LHCN-M2 (cell line): ENCODE data around the gene FKBP11. TPM values are rescaled to one million over a fixed set of nuclear protein-coding genes. Genes with fewer than 3 reads are reported as not detected.

Experiments
- DNase-seq: peaks from one replicate; pipeline ENCODE4 v3.0.0-alpha.2; 2012; ENCODE audit warnings: low read depth
- polyA plus RNA-seq: library from polyadenylated mRNA; unstranded; fragments of >200 nt; gene quantifications from one replicate; pipeline ENCODE4 v1.2.1, GENCODE V29; 2012; ENCODE audit warnings: missing spikeins
- total RNA-seq: library from RNA; depleted of rRNA; stranded (reverse); fragments of >200 nt; gene quantifications from 2 replicates; pipeline ENCODE4 v1.2.3, GENCODE V29; 2014; rRNA removed

FKBP11 gene
- 12.6 and 17.3 TPM in 2 replicates for total RNA-seq
- 47.2 TPM for polyA plus RNA-seq

DNA sequence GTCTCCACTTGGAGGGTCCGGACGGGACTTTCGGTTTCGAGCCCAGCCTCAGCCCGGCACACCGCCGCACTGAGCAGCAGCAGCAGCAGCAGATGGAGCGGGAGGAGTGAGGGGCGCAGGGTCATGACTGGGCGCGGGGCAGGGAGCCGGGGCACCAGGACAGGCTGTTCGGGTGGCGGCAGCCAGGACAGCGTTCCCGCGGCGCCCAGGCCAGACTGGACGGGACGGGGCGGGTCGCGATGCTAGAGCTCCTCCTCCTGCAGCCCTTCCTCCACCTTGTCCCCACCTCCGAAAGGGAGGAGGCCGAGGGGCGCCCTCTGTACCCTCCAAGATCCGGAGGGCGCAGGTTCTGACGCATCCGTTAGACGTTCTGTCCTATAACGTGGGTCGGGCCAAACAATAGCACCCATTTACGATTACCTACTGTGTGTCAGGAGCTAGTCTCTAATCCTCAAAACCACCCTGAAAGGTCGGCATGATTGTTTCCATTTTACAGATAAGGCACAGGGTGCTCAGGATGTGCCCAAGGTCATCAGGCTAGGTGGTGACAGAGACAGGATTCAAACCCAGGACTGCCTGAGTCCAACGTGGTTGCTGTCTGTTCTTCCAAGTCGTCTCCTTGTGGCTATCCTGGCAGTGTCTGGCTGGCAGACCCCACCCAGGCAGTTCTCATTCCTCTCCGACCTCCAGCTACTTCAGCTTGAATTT is at the start of gene FKBP11:
TSS of gene FKBP11 (minus strand) at position 189 of the 708 bp plus-strand sequence. CDS start at position 125, 64 bp downstream.
- DNase-seq = peak; percentile 40

DNA sequence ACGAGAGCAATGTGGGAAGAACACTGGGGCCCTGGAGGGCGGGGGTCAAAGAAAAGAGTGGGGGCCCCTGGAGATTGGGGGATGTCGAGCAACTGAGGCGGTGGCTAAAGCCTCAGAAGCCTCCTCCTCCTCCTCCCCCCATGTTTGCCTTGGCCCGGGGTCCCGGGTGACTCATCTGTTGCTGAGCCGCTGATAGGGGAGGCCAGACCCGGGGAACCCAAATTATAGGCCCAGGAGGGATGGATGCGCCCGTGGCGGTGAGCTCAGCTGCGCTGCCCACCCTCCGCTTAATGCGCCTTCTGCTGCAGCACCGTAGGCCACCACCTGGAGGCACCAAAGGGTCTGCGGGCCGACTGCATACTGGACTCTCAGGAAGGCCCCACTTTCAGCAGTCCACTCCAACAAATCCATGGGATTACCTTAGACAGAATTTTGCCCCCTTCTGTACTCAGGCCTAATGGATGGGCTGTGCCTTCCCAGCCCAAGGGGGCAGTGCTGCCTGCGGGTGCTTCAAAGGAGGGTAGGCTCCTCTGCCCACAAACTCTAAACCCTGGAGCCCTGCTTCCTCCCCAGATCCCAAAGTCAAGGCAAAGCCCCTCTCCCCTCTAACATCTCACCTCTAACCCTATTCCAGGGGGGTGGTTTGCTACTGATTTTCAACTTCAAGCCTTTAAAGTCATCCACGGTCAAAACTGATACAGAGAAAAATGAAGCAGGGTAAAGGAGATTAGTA is 48.8 kb upstream of the FKBP11 start:
- DNase-seq = no peak

DNA sequence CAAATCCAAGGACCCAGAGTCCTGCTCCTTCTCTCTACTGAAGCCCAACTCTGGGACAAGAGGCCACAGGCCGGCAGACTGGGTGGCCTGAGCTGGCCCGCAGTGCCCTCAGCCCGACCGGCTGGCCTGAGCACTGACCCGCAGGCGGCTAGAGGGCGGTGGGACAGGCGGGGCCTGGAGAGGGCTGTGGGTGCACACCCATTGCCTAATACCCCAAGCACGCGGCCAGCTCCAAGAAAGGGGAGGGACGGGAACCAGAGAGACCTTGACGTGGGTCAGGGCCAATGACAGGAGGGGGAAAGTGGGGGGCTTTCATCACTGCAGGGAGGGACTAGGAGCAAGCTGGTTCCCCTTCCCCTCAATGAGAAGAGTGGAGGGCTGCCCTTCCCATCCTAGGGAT is 48.2 kb upstream of the FKBP11 start:
- no peak for DNase-seq

DNA sequence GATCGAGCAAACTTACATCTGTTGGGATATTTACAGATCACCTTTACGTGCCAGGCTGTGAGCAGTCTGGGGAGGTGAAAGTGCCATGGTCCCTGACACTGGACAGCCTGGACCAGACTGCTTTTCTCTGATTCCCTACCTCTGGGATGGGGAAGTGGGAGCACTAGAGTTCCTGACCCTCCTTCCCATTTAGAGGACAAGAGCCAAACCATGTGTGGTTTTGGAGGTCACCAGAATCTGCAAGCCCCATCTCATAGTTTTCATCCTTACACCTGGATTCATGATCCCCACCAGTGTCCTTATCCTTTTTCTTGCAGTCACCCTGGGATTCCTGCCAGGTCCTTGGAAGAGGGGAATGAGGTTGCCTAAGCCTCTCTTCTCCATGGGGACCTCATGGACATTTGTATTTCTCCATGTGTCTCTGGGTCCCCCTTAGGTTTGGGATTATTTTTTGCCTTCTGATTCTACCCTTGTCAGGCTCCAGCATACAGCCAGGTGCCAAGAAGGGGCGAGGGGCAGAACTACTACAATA is 47.7 kb upstream of the FKBP11 start:
- DNase-seq = no peak

DNA sequence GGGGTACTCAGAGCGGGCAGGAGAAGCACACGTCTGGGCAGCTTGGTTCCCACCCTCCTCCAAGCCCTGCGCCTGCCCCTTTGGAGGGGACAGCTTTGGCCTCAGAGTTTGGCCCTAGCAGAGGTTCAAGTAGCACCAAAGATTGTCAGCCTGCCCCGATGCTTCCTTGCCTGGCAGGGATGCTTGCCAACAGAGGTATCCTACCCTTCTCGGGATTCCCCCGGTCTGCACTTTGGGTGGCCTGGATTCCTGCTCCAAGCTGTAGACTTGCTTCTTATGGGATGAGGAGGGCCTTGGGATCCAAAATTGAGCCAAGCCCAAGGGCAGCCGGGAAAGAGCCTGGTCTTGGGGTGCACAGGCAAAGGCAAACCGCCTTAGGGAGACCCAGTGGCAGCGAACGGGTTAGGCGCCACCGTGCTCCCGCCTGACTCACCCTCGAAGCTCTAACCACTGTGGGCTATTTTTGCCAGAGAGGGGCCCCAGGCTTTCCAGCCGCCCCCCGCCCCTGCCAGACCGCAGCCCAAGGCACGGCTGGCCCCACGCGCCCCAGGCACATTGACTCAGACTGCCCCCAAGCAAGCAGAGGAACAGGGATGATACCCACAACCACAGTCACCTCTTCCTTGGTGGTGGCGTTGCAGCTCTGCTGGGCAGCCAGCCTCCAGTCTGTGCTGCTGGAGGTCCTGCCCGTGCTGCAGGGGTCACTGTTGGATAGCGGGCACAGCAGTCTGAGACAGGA is 47.1 kb upstream of the FKBP11 start:
- DNase-seq = peak; percentile 48

DNA sequence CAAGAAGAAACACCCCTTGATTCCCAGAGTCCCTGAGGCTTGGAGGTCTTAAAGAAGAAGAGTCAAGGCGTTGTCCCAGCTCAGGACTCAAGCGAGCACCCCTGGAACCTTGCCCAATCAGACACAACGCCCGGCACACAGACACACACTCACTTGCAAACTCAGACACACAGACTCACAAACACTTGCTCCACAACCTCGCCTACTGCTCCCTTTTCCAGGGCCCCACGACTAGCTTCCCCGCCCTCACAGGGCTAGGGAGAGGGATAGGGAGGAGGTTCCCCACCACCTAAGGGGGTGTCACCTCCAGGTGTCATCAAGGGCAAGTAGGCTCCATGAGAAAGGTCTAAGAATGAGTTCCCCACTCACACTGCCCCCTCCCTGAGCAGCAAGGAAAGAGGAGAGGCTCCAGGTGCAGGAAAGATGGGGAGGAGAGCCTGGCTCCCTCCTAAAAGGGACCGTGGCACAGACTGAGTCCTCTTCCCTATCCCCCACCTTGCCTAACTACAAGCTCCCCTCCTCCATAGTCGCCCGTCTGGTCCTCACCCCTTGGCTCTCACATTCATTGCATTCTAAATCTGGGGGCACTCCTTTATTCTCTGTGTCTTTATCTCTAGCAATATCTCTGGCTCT is 45.5 kb upstream of the FKBP11 start:
- DNase-seq = no peak

DNA sequence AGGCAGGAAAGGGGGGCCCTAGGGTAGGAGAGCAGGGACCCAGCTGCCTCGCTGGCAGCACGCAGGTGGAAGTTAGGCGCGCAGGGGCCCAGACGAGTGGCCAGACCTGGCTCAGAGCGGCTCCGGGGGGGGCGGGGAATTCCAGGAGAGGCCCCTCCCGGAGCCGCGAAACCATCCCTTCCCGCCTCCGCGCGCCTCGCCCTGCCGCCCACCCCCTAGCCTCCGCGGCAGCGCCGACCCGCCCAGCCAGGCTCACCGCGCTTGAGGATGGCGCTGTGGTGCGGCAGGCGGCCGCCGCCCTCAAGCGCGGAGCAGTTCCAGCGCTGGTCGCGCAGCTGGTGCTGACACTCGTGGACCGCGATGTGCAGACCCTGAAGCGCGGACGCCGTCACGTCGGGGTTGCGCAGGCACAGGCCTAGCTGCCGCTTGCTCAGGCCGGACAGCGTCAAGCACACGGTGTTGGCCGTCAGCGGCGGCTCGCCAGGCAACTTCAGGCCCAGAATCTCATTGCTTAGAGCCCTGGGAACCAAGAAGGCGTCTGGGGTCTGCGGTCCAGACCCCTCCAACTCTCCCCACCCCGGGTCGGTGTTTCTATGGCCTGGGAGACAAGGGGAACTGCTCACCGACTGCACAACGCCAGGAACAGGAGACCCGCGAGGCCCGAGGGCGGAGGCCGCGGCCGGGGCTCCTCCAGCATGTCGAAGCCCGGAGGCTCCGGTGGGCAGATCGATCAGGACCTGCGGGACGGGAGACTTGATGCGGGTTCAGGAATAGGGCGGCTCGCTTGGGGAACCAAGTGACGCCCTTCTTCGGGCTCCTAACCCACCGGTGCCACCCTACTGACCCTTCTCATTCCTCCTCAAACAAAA is 44.8 kb upstream of the FKBP11 start:
- no peak for DNase-seq

DNA sequence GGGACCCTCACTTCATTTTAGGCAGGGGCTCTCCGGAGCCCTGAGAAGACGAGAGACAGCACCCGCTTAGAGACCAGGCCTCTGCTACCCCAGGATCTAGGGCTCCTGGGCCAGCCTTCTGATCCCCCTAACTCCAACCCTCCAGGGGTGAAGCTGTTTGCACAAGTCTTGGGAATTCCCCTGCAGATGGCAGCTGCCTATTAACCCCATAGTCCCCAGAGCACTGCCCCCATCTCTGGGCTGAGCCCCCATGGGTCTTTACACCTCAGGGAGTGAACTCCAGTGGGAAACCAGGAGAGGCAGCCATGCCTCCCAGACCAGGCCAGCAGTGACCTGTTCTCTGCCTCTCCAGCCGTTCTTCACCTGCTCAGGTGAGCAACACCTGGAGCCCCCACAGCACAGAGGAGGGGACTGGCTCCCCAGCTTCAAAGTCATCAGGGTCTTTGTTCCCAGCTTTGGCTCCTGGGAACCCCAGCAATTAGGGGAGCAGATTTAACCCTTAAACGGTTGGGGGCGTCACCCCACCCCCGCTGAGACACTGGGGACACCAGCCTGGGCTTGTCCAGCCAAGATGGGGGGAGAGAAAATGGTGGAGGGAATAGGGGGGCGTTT is 44.0 kb upstream of the FKBP11 start:
- no peak for DNase-seq

DNA sequence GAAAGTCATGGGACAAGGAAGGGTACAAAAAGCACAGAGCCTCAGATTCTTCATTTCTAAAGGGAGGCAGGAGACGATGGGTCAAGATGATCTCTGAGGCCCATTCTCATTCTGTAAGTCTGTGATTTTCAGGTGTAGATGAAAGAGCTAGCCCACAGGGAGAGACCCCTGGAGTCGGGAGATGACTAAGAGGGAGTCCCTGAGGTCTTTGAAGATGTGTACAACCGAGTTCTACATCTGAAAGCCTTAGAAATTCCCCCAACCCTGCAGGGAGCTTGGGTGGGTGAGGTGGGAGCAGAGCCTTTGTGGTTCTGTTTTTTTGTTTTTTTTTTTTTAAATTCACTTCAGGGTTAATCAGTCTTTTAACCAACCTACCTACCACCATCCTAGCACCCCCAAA is 43.2 kb upstream of the FKBP11 start:
- DNase-seq = no peak

DNA sequence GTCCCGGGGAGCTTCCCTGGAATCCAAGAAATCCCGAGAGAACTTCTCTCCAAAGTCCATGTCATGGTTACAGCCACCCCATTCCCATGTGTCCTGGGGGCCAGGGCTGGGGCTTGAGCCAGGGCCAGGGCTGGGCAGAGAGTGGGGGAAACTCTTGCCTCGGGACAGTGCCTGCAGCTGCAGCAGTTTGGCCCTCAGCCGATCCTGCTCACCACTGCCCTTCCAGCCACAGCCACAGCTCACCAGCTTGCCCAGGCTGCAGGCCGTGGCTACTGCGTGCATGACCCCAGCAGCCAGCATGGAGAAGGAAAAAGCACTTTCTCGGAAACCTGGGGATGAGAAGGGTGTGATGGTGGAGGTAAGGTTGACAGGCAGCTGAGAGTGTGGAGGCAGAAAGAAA is 42.7 kb upstream of the FKBP11 start:
- no peak for DNase-seq

DNA sequence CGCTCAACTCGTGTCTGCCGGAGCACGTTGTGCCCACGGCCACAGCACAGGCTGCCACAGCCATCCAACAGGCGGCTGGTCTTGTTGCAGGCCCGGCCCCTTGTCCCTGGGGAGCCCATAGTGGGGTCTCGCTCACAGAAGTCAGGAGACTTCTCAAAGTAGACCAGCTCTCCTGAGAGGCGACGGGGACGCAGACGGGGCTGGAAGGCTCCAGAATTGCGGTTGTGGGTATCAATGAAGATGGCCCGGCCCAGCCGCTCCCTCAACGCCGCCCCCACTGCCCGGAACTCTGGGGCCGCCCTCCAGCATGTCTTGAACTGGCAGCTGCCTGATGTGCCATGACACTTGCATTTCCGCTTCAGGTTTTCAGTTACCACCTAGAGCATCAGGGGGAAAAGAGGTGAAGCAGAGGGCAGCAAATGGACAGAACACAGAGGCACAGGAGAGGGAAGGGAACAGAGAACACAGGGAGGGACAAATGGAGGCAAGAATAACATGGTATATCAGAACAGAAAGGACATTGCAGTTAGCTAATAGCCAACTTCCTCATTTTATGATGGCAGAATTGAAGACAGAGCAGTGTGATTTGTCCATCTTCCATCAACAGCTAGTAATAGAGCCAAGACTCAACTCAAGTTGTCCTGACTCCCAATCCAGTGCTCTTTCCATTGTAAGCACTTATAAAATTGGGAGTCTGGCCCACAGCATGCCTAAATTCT is 41.0 kb upstream of the FKBP11 start:
- DNase-seq = no peak

DNA sequence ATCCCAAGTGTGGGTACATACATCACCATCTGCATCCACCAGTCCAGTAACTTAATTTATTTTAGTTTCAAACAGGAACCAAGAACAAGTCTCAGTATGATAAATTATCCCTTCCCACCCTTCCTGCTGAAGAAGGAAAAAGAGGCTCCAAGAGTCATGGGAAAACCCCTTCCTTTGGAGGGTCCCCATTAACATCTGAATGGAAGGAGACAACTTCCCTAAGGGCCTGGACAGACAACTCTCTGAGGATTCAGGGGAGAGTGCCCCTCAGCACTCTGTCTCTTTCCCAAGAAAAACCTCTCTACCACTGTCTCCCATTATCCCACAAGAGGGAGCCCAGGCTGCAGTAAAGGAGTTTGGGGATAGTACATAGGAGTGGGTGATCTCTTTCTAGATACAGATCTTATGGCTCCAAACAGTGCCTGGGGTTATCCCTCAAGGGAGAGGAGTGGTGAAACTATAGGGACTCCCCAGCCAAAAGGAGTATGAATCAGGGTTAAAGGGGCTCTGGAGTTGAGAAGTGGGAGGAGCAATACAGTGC is 40.1 kb upstream of the FKBP11 start:
- DNase-seq = peak; percentile 28

DNA sequence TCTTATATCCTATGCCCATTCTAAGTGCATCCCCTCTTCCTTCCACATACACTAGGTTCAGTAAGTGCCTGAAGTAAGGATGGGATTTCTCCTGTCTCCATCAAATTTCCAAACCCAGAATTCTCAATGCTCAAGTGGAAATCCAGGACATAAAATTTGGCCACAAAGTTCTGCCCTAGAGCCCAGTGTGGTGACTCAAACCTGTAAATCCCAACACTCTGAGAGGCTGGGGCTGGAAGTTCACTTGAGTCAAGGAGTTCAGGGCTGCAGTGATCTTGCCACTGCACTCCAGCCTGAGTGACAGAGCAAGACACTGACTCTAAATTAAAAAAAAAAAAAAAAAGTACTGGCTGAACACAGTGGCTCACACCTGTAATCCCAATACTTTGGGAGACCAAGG is 36.5 kb upstream of the FKBP11 start:
- DNase-seq = peak; percentile 42

DNA sequence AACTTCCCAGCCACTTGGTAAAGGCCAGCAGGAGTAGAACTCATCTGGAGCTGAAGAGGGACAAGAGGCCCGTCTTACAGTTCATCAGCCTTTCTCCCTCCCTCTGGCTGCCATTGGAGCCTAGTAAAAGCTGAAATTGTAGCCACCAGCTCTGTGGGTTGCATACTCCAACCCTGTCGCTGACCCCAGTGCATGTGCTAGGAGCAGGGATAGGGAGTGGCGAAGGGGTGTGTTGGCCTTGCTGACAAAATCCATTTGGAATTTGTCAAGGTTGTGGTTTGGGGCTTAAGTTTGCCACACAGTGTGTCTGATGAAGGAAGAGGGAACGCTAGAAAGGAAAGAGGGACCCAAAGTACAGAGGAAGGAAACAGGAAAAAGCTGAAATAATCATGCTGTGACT is 36.0 kb upstream of the FKBP11 start:
- peak; percentile 41 for DNase-seq

DNA sequence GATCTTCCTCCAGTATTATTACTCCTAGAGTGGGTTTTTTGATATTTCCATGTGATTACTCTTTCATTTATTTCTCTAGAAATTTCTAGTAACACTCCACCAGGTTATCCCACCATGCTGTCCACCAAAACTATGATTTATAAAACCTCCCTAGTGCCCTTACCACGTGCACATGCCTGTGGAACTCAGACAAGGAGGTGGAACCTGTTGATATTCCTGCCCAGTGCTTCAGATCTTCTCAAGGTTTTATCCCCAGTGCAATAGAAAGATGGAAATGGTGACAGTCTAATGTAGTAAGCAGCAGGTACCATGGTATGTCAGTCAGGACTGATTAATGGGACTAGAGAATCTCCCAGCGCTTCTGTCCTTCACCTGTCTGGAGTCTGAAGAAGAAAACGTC is 35.5 kb upstream of the FKBP11 start:
- DNase-seq = no peak

DNA sequence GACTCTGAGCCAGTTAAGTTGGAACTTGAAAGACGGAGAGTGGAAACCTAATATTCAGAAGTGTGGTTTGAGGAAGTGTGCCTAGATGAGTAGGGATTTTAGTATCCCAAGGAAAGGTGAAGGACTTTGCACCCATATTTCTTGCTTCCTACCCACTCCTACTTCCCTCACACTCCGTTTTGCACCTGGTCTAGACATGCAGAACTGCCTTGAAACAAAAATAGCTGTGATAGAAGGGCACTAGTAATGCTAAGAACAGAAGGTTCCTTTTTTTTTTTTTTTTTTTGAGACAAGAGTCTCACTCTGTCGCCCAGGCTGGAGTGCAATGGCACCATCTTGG is 32.7 kb upstream of the FKBP11 start:
- DNase-seq = no peak

DNA sequence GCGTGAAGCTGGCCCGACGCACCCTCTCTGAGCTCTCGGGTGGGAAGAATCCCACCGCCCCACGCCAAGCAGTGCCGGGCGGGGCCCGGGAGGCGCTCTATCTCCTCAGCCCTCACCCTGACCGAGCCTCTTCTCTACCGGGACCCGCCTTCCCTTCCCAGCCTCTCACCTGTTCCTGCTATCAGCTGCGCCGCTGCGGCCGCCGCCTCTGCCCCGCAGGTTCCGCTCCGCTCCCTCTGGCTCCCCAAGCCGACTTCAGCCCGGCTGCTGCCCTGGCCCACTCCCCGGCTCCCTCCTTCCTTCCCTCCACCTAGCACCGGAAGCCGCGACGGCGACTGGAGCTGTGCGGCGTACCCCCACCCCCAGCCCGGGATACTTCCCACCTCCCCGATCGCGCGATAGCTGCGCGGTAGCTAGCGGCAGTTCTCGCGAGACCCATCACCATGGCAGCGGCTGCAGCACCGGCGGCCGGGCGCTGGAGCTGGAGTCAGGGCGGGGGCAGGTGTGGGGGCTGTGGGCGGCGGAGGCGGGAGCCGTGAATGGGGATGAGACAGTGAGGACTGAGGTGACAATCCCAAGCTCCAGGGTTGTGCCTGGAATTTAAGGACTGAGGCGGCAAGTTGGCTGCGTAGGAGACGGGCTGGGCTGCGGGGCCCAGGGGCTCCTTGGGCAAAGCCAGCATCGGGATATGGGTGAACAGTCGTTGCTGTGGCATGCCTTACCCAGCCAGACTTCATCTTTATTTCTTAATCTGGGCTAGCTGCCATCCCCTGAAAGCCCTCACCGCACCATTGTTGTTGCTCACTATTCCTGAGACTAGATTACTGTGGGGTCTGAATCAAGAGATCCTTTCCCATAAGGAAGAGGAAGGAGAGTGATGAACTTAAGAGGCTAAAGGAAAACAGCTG is 32.1 kb upstream of the FKBP11 start, which contains the start of gene ARF3:
TSS of gene ARF3 (minus strand) at position 347 of the 908 bp plus-strand sequence. CDS start 16,392 bp downstream, outside the sequence.
- DNase-seq = peak; percentile 85
